Measurements from ENCODE around the gene NR1H3. TPM values are rescaled to one million over a fixed set of nuclear protein-coding genes. Genes with fewer than 3 reads are reported as not detected.

The NR1H3 gene
- total RNA-seq, 6 experiments from 2014 or later = 5.4 to 11.2 (median 9.2) TPM

- Mint-ChIP-seq H3K4me1 (ENCODE audit: low read depth) (peaks cover 45% of the 10 kb centered on the region), H3K4me3 (peak overlapping the region; percentile 83), H3K36me3 (ENCODE audit: low read depth) (peaks cover 5% of the 10 kb centered on the region), H3K27ac (peak overlapping the region; percentile 73), H3K9me3 (no peaks in the 10 kb centered on the region), H3K27me3 (ENCODE audit: insufficient read depth) (peaks cover 5% of the 10 kb centered on the region)
- peak; percentile 49 for TF ChIP-seq CTCF (IDR thresholded peaks at IDR 0.05)
- DNase-seq = peak; percentile 55
Observed at GRCh38 chr11:47270331-47271271, 12.8 kb downstream of the NR1H3 start.

GRCh38 chr11:47271328-47271727 lies 13.5 kb downstream of the NR1H3 start:
- Mint-ChIP-seq H3K36me3 (ENCODE audit: low read depth) (peaks cover 8% of the 10 kb centered on the region), H3K4me1 (ENCODE audit: low read depth) (peaks cover 43% of the 10 kb centered on the region), H3K4me3 (peak overlapping the region; percentile 83), H3K27ac (peak overlapping the region; percentile 73), H3K9me3 (no peaks in the 10 kb centered on the region), H3K27me3 (ENCODE audit: insufficient read depth) (peaks cover 5% of the 10 kb centered on the region)
- no peak for TF ChIP-seq CTCF (IDR thresholded peaks at IDR 0.05)
- no peak for DNase-seq

- Mint-ChIP-seq H3K9me3 (no peaks in the 10 kb centered on the region), H3K27ac (no peak overlapping the region), H3K4me1 (ENCODE audit: low read depth) (peaks cover 43% of the 10 kb centered on the region), H3K4me3 (peak overlapping the region; percentile 83; the same call in 1 of the 2 replicates), H3K27me3 (ENCODE audit: insufficient read depth) (peaks cover 5% of the 10 kb centered on the region), H3K36me3 (ENCODE audit: low read depth) (peaks cover 15% of the 10 kb centered on the region)
- no peak for TF ChIP-seq CTCF (IDR thresholded peaks at IDR 0.05)
- no peak for DNase-seq
Observed at GRCh38 chr11:47271961-47272661, 14.3 kb downstream of the NR1H3 start.

DNA sequence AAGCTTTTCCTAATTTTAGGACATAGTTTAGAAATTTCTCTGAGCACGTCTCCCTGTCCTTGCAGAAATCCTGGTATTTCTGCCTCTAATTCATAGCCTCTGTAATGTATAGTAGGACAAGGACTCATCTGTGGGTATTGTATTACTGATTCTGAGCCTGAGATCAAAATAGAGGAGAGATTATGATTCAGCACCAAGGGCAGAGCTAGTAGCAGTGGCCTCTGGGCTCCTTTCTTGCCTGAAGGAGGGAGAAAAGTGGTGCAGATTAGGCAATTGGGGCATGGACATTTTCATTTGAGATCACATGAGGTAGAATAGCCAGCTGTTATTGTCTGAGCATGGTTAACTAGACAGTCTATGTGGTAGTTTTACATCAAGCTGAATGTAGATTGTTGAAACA lies 14.9 kb downstream of the NR1H3 start:
- Mint-ChIP-seq H3K36me3 (ENCODE audit: low read depth) (peaks cover 15% of the 10 kb centered on the region), H3K27ac (no peak overlapping the region), H3K4me1 (ENCODE audit: low read depth) (peaks cover 47% of the 10 kb centered on the region), H3K27me3 (ENCODE audit: insufficient read depth) (peaks cover 5% of the 10 kb centered on the region), H3K4me3 (no peak overlapping the region), H3K9me3 (no peaks in the 10 kb centered on the region)
- no peak for DNase-seq
- TF ChIP-seq CTCF (IDR thresholded peaks at IDR 0.05) = no peak

DNA sequence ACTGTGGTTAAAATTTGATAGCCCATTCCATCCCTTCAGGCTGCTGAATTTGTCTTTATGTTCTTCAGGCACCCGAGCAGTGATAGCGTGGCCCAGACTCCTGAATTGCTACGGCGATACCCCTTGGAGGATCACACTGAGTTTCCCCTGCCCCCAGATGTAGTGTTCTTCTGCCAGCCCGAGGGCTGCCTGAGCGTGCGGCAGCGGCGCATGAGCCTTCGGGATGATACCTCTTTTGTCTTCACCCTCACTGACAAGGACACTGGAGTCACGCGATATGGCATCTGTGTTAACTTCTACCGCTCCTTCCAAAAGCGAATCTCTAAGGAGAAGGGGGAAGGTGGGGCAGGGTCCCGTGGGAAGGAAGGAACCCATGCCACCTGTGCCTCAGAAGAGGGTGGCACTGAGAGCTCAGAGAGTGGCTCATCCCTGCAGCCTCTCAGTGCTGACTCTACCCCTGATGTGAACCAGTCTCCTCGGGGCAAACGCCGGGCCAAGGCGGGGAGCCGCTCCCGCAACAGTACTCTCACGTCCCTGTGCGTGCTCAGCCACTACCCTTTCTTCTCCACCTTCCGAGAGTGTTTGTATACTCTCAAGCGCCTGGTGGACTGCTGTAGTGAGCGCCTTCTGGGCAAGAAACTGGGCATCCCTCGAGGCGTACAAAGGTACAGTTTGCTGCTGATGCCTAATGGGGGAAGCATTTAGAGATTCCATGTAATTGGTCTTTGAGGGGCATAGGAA lies 16.9 kb downstream of the NR1H3 start:
- no peak overlapping the region for H3K27ac Mint-ChIP-seq
- TF ChIP-seq CTCF (IDR thresholded peaks at IDR 0.05) = no peak
- peaks cover 10% of the 10 kb centered on the region for H3K36me3 Mint-ChIP-seq (ENCODE audit: low read depth)
- DNase-seq = no peak
- peaks cover 35% of the 10 kb centered on the region for H3K4me1 Mint-ChIP-seq (ENCODE audit: low read depth)
- no peaks in the 10 kb centered on the region; the same call in 1 of the 2 replicates for H3K27me3 Mint-ChIP-seq (ENCODE audit: insufficient read depth)
- no peak overlapping the region for H3K4me3 Mint-ChIP-seq
- H3K9me3 Mint-ChIP-seq = no peaks in the 10 kb centered on the region

Data from HFFc6 (cell line).